Measurements from ENCODE around the gene ADTRP.

Gene ADTRP, protein sequence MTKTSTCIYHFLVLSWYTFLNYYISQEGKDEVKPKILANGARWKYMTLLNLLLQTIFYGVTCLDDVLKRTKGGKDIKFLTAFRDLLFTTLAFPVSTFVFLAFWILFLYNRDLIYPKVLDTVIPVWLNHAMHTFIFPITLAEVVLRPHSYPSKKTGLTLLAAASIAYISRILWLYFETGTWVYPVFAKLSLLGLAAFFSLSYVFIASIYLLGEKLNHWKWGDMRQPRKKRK

DNA sequence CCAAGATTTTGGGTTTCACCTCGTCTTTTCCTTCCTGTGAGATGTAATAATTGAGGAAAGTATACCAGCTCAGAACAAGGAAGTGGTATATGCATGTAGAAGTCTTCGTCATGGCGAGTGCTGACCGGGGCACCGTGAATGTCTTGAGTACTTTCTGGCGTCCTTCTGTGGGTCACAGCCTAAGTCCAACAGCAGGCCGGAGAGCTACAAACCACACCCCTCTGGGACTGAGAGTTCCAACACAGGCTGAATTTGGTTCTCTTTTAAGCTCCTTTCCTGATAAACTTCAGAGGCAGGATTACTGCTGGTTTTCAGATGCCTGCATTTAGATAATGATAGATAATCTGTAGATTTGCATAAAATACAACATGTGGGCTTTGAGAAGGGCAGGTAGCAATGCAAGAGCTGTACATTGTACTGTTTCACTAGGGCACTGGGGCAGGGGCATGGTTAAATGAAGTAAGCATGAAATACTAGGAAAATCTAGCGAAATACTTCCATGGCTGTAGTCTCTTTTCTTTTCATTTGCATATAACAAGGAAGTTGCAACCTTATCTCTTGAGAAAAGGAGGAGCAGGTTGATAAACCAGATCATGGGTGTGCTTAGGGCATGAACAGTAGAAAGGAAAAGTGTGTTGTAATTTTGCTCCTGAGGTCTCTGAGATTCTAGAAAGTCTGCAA is at the start of gene ADTRP:
Gene ADTRP (minus strand): TSS at position 156 of the 681 bp plus-strand sequence. CDS start 44 bp downstream, at position 112.
- DNase-seq, result no peak
- in situ Hi-C loops (cut with HindIII; ENCODE audit: low pct_ligation_motif_present, low pct_unique_long_range_greater_than_20kb, low sequenced_read_pairs), result no loop called here

DNA sequence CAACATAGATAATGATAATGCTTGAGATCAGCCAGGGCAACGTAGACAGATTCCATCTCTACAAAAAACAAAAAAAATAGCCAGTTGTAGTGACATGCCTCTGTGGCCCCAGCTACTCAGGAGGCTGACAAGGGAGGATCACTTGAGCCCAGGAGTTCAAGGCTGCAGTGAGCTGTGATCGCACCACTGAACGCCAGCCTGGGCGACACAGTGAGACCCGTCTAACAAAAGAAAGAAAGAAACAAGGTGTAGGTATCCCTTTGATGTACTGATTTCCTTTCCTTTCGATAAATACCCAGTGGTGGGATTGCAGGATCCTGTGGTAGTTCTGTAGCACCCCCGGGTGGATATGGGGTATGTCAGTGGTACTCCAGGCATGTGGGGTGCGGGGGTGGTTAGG is 48.2 kb upstream of the ADTRP start:
- in situ Hi-C loops (cut with HindIII; ENCODE audit: low pct_ligation_motif_present, low pct_unique_long_range_greater_than_20kb, low sequenced_read_pairs), result no loop called here
- no peak for DNase-seq

DNA sequence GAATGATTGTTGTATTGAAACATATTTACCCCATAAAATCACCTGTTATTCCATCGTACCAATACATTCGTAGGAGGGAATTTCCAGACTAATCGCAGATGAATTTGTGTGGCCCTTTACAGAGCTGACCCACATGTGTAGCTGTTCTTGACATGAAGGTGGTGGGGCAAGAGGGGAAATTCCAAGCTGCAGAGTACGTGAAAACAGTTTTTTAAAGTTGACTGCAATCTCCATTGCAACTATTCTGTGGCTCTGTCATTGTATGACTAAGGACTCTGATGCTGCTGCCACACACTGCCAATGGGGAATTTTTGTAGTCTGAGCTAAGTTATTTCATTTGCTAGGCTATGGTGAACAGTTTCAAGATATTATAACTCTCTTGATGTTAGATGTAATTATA is 46.4 kb upstream of the ADTRP start:
- DNase-seq, result no peak
- in situ Hi-C loops (cut with HindIII; ENCODE audit: low pct_ligation_motif_present, low pct_unique_long_range_greater_than_20kb, low sequenced_read_pairs), result no loop called here

DNA sequence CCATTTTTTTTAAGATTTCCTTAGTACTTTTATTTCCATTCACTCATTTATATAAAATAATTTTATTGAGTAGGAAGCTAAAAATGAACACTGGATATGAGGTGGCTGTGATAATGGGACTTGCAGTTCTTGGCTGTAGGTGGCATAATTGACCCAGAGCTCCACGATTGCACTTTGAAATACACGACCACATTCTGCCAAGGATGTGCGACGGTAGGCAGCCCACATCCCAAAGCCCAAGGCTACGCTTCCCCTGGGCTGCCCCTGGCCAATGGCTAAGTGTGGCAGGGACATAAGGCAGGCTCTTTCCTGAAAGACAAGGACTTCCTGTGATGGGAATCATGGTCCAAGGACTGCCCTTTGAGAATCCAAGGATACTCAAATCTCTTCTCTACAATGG is 43.7 kb upstream of the ADTRP start:
- in situ Hi-C loops (cut with HindIII; ENCODE audit: low pct_ligation_motif_present, low pct_unique_long_range_greater_than_20kb, low sequenced_read_pairs), result no loop called here
- DNase-seq, result no peak

DNA sequence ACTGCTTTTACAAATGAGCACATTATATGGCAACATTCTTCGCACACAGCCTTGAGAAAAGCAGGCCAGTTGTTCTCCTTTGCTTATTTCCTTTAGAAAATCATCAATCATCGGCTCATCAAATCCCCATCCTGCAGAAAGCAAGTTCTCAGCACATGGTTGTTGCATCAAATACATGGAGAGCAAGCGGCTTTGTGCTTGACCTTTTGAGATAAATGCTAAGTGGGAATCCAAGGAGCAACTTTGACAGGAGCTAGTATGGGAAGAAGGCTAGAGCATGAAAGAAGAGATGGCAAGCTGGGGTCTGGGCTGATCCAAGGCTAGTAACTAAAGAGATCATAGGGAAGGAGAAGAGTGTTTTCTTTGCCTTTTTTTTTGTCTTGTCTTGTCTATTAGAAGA is 43.2 kb upstream of the ADTRP start:
- in situ Hi-C loops (cut with HindIII; ENCODE audit: low pct_ligation_motif_present, low pct_unique_long_range_greater_than_20kb, low sequenced_read_pairs), result no loop called here

DNA sequence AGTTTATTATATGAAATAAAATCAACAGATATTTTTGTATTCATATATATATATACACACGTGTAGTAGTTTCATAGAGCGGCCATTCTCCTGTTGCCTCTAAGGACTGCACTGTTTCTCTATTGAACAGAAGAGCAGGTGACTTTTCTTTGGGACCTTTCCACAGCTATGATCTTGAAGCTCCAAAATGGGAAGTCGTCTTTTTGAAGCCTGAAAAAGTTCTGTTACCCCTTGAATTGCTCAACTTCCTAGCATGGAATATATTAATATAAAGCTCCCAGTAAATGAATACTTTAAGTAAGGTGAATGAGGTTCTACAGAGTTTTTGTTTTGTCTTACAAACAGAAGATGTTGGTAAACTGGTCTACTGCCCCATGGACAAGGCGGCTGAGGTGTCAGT is 42.2 kb upstream of the ADTRP start:
- in situ Hi-C loops (cut with HindIII; ENCODE audit: low pct_ligation_motif_present, low pct_unique_long_range_greater_than_20kb, low sequenced_read_pairs), result no loop called here
- DNase-seq, result no peak

More for the DNA sequence above, 43.2 kb upstream of the ADTRP start:
- DNase-seq, result no peak

DNA sequence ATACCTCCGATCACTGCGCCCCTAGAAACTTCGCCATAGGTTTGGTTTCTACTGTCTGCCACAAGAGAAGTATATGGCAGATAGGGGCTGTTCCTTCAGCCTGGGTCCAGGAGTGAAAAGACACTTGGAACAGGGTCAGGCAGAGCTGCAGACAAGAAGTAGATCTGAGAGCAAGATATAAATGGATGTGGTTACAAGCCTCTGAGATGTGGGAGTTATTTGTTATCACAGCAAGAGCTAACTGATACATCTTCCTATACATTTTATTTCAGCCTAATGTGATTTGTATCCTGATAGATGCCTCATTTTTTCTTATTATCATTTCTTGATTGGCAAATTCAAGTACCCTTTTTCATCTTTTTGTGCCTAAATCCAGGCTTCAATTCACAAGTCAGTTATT is 40.9 kb upstream of the ADTRP start:
- DNase-seq, result no peak
- in situ Hi-C loops (cut with HindIII; ENCODE audit: low pct_ligation_motif_present, low pct_unique_long_range_greater_than_20kb, low sequenced_read_pairs), result no loop called here

DNA sequence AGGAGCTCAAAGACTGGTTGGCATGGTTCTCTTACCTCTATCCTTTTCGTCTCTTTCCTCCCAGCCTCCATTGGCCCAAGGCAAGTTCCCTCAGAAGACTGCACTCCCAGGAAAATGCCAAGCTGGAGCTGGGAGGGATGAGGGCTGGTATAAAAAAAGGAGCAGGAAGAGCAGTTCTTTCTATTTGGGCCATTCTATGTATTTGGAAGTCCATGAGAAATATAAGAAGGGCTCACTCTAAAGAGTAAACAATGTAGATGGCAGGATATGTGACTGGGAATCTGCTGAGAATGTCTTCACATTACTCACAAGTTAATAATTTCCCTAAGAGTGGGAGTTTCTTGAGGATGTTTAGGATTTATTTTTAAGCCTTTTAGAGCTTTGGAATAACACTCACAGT is 36.6 kb upstream of the ADTRP start:
- peak; percentile 65 for DNase-seq
- in situ Hi-C loops (cut with HindIII; ENCODE audit: low pct_ligation_motif_present, low pct_unique_long_range_greater_than_20kb, low sequenced_read_pairs), result no loop called here

DNA sequence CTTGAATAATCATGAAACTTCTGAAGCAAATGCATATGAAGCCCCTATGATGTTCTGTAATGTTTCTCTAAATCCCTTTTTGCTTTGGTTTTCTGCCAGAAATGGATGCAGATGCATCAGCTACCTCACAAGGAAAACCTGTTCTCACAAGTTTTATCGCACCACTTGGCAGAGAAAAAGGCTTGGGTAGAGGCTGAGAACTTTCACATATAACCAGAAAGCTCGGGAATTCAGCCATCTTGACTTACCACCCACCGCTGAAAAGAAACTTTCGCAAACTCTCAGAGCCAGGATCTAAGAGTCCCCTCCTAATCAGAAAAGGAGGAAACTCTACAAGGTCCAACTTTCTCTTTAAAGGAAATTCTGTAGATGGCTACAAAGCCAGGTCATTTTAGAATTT is 36.2 kb upstream of the ADTRP start:
- in situ Hi-C loops (cut with HindIII; ENCODE audit: low pct_ligation_motif_present, low pct_unique_long_range_greater_than_20kb, low sequenced_read_pairs), result no loop called here
- no peak for DNase-seq

DNA sequence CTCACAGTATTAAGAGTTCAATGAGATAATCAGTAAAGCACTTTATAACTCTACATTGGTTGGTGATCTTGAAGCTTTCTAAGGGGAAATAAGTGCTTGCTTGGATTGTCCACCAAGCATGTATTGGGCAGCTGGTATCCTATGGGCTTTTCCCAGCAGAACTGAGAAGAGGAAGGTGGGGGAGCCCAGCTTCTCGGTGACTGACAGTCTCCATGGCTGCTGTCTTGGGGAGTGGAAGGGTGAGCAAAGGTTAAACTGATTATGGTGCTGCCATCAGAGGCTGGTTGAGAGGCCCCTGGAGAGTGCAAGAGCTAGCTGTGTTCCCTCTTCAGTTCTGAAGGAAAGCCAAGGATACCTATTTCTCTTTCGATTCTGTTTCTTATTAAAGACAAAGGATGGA is 35.5 kb upstream of the ADTRP start:
- in situ Hi-C loops (cut with HindIII; ENCODE audit: low pct_ligation_motif_present, low pct_unique_long_range_greater_than_20kb, low sequenced_read_pairs), result no loop called here

DNA sequence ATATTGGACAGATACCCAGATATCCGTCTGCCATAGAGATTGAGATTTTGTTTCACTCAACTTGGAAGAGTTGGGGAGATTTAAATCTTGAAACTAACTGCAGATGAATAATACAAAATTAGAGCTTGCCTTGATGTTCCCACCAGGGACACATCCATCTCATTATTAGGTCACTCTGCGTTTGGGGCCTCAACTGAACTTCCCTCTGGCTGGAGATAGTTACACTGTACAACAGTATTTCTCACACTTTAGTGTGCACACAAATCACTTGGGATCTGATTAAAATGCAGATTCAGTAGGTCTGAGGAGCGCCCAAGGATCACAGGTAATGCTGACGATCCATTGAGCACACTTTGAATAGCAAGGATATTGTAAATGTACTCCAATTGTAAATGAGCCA is 35.0 kb upstream of the ADTRP start:
- in situ Hi-C loops (cut with HindIII; ENCODE audit: low pct_ligation_motif_present, low pct_unique_long_range_greater_than_20kb, low sequenced_read_pairs), result no loop called here
- no peak for DNase-seq

More for the DNA sequence above, 35.5 kb upstream of the ADTRP start:
- no peak for DNase-seq

DNA sequence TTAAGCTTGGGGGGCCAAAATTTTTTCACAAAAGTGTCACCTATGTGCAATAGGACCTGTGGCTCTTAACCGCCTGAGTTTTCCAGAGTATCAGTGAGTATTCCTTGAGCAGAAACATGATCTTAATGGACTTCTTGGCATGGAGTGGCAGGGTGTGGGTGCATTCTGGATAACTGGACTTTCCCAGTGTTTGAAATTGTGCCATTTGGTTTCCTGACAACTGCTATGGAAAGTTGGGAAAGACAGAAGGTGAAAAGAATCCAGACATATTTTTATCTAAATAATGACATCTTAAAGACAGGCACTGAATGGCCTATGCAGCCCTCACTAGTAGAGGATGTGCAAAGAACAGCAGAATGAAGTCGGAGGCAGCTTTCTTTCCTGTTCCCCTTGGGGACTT is 34.3 kb upstream of the ADTRP start:
- in situ Hi-C loops (cut with HindIII; ENCODE audit: low pct_ligation_motif_present, low pct_unique_long_range_greater_than_20kb, low sequenced_read_pairs), result no loop called here
- no peak for DNase-seq

DNA sequence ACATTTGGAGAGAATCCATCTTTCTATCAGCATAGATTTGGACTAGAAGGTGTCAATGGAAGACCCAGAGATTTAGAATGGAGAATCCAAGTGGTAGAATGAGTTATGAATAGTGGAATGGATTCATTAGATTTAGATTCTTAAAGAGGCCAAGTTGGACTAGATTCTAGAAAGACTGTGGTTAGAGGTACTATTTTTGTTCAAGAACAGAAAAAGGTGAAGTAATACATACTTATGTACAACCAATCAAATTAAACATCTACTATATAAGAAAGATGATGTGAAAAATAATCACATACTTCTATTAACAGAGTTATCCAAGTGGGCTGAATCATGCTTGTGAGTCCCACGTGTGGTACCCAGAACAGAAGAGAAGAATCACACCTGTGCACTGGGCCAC is 33.8 kb upstream of the ADTRP start:
- no peak for DNase-seq
- in situ Hi-C loops (cut with HindIII; ENCODE audit: low pct_ligation_motif_present, low pct_unique_long_range_greater_than_20kb, low sequenced_read_pairs), result no loop called here

DNA sequence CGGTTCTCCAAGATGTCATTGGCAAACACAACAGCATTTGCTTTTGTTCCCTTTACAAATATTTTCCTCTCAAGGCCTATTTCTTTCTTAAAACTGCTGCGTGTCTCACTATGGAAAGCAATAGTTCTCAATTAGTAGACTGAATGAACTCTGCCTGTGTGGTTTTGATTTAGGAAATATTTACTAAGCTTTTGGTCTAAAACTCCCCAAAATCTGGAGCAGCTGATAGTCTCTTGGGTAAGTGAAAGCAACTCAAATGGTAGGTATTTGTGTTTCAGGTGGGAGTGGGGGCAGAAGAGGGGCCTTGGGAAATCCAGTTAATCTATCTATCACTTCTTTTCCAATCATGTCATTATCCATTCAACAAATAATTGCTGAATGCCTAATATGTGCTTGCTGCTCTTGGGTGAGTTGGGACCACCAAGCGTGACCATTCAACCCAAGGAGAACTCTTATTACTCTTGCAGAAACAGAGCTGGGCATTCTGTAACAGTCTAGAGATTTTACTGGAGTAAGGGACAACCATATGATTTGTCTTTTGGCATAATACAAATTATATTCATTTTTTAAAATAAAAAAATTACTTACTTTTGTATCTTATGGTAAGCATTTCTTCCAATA is 33.2 kb upstream of the ADTRP start:
- no peak for DNase-seq
- in situ Hi-C loops (cut with HindIII; ENCODE audit: low pct_ligation_motif_present, low pct_unique_long_range_greater_than_20kb, low sequenced_read_pairs), result no loop called here

DNA sequence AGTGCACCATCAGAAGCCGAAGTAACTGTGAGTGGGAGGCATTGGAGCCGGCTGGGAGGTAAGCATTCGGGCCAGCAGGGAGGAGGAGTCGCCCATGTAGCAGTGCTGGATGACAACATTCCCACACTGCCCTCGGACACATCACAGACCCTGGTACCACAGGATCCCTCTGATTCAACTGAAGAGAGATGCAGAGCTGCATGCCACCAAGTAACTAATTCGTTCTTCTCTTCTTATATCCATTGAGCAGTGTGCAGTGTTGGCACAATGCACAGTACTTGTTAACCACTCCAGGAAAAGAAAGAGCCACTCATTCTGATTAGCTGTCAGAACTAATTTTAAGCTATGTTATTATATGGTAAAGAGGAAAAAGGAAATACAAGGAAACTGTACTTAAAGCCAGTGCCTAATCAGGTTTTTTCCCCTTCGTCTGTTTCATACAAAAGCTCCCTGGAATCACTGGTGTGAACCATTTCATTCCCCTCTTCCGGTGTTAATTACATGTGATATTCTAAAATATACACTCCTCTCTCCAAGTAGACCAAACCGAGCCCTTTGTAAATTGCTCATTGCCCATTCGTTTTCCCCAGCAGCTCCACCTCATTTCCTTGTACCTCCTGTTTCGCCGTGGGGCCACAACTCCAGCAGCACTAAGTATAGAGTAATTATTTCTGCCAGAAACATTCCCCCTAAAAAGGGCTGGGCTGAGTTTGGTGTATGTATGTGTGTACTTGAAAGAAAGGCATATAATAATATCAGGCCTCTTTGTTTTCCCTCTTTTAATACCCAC is 32.4 kb upstream of the ADTRP start:
- in situ Hi-C loops (cut with HindIII; ENCODE audit: low pct_ligation_motif_present, low pct_unique_long_range_greater_than_20kb, low sequenced_read_pairs), result no loop called here
- DNase-seq, result no peak

DNA sequence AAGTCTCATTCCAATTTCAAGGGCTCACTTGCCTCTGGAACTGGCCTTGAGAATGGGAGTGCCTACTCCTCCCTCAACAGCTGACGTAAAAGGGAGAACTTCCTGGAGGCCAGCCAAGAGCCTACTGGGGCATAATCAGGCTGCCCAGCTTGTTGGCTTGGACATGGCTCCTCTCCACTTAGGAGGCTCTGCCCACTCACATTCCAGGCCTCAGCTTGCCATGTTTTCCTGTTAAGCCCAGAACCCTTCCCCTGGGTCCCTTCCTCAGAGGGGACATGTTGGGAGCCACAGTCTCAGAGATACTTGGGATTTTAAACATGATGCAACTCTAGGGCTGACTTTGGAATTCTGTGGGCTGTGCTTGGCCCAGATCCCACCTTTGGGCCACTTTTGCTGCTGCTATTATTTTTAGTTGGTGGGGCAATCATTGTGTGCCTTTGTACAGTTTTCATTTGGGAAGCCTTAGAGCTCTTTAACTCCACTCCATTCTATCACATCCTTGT is 31.5 kb upstream of the ADTRP start:
- peak; percentile 42 for DNase-seq
- in situ Hi-C loops (cut with HindIII; ENCODE audit: low pct_ligation_motif_present, low pct_unique_long_range_greater_than_20kb, low sequenced_read_pairs), result no loop called here

DNA sequence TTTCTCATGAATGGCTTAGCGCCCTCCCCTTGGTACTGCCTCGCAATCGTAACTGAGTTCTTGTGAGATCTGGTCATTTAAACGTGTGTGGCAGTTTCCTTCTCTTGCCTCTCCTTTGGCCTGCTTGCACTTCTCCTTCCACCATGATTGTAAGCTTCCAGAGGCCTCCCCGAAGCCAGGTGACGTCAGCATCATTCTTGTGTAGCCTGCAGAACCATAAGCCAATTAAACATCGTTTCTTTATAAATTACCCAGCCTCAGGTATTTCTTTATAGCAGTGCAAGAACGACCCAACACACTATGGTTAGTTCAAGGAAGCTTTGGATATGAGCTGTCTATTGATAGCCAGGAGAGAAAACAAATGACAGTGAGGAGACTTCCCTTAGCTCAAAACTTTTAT is 29.5 kb upstream of the ADTRP start:
- in situ Hi-C loops (cut with HindIII; ENCODE audit: low pct_ligation_motif_present, low pct_unique_long_range_greater_than_20kb, low sequenced_read_pairs), result no loop called here

DNA sequence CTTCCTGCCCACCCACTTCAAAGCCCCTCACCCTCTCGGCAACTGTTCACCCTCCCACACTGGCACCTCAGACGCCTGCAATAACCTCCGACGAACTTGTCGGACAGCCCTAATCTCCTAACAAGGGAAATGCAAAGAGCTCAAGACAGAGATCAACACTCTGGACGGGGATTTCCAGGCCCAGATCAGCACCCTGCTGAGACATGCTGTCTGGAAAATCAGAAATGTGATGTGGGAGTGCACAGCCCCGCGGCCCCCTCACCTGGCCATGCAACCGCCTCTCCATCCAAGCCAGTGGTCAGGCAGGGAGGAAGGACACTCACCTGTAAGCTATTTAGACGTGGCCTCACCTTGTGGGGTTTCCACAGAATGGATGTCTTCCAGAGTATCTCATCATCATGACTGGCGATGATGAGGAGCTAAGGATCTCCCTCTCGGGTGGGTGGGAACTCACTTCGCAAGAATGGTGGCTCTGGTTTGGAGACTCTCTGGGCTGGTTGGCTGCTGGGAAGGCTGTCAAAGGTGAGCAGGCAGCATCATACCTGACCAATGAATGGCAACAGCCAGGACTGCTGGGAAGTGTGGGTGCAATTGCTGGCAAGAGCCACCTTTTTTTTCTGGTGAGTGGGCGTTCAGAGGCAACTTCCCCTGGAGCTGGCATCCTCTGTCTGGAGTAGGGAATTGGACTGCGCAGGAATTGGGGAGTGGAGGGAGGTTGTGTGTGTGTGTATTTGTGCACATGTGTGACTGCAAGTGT is 28.1 kb upstream of the ADTRP start:
- in situ Hi-C loops (cut with HindIII; ENCODE audit: low pct_ligation_motif_present, low pct_unique_long_range_greater_than_20kb, low sequenced_read_pairs), result no loop called here
- DNase-seq, result no peak

More for the DNA sequence above, 29.5 kb upstream of the ADTRP start:
- no peak for DNase-seq
